SK-N-SH treated with all-trans-retinoic acid at 6 μM for 48 hours (cell line): ENCODE results near the gene CDH8.

Source experiments
- ESRRG ChIP-seq: fragments of 250-450 bp; sonication (Bioruptor Pico); IDR thresholded peaks from 2 replicates; pipeline ENCODE4 v1.6.1; 2021; ENCODE audit warnings: mild to moderate bottlenecking
- PATZ1 ChIP-seq: fragments of 250-450 bp; sonication (Bioruptor Pico); IDR thresholded peaks from 2 replicates; pipeline ENCODE4 v1.8.0; 2020; ENCODE audit warnings: mild to moderate bottlenecking, moderate library complexity, borderline replicate concordance
- SNAI2 ChIP-seq: fragments of 250-450 bp; sonication (Bioruptor Pico); IDR thresholded peaks from 2 replicates; pipeline ENCODE4 v1.5.0; 2020; ENCODE audit warnings: mild to moderate bottlenecking, moderate library complexity
- ZFP3 ChIP-seq: fragments of 250-450 bp; sonication (Bioruptor Pico); IDR thresholded peaks from 2 replicates; pipeline ENCODE4 v1.5.0; 2020; ENCODE audit warnings: mild to moderate bottlenecking, moderate library complexity

- TF ChIP-seq ESRRG (CRISPR knock-in tag) (no peak), PATZ1 (CRISPR knock-in tag) (no peak), SNAI2 (CRISPR knock-in tag) (no peak), ZFP3 (CRISPR knock-in tag) (no peak)
Observed at GRCh38 chr16:61968242-61969076, 67.8 kb downstream of the CDH8 start.
